Testis (tissue), 2 donors: ENCODE results near the gene RAB27B.
"Not testable (repeated sequence)": the region's sequence is repeated elsewhere in the genome, so short reads cannot be mapped to it uniquely, and the experiment has no call there.

ENCODE experiments used
- CTCF ChIP-seq, 3 experiments: fragments of 450-650 bp in 2 of 3; fragments of 200-600 bp in 1 of 3; sonication (generic) in 1 of 3; IDR thresholded peaks; one replicate each; pipeline ENCODE4 v1.5.1; 2016 to 2019; ENCODE audit warnings: antibody characterized with exemption in 3 of 3, mild to moderate bottlenecking in 2 of 3, moderate library complexity in 1 of 3
- POLR2A ChIP-seq: fragments of 450-650 bp; IDR thresholded peaks from one replicate; pipeline ENCODE4 v1.6.1; 2017; ENCODE audit warnings: antibody characterized with exemption, mild to moderate bottlenecking, moderate library complexity

GRCh38 chr18:54810662-54811061 lies 17.6 kb upstream of the RAB27B start:
- TF ChIP-seq CTCF (IDR thresholded peaks at IDR 0.05); POLR2A: not testable (repeated sequence)
